Stimulated activated CD8-positive, alpha-beta memory T cell treated with anti-CD3 and anti-CD28 coated beads, Interleukin-4, amount 100 ng/mL, for 24 hours (primary cell): ENCODE results near the gene CHMP2A.
"Not testable (repeated sequence)": the region's sequence is repeated elsewhere in the genome, so short reads cannot be mapped to it uniquely, and the experiment has no call there.

Experiments used
- DNase-seq: peaks from one replicate; pipeline ENCODE4 v3.0.0-alpha.2; 2020; ENCODE audit warnings: low read depth

Gene CHMP2A

DNA sequence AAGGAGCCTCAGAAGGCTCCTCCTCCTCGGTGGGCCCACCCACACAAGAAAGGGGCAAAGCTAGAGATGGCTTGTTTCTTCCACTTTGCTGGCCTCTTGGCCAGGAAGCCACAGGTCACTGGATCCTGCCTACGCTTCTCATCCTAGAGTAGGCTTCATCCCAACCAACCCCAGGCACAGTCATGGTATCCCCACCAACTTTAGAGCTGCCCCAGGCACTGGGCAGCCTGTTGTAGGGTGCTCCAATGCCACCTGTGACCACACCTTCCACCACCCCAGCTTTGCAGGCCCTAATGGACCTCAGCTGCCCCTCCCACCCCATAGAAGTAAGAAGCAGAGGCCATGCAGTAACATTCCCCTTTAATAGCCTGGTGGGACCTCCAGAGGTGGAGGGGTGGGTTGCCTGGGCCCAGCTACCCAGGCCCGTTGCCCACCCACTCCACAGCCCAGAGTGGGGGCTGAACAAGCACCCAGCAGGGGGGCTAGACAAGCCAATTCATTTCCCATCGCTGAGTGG lies 522 bp upstream of the CHMP2A start:
- no peak for DNase-seq

GRCh38 chr19:58553799-58554493 lies 959 bp downstream of the CHMP2A start:
- DNase-seq: no peak

DNA sequence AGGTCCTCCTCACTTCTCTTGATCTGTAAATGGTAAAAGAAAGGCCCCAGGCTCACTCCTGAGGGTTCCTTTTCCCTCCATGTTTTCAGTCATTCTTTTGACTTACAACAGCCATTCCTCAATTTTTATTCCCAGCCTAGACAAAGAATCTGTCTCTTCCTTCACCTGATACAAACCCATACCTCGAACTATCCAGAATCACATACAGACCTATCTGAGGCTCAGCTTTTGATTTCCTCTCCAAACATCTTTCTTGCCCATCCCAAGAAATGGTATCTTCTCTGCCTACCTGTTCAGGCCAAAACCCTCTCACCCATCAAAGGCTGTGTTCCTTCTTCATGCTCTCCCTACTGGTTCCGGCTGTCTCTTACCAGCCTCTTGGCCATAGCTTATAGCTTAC lies 2.2 kb downstream of the CHMP2A start:
- no peak for DNase-seq

DNA sequence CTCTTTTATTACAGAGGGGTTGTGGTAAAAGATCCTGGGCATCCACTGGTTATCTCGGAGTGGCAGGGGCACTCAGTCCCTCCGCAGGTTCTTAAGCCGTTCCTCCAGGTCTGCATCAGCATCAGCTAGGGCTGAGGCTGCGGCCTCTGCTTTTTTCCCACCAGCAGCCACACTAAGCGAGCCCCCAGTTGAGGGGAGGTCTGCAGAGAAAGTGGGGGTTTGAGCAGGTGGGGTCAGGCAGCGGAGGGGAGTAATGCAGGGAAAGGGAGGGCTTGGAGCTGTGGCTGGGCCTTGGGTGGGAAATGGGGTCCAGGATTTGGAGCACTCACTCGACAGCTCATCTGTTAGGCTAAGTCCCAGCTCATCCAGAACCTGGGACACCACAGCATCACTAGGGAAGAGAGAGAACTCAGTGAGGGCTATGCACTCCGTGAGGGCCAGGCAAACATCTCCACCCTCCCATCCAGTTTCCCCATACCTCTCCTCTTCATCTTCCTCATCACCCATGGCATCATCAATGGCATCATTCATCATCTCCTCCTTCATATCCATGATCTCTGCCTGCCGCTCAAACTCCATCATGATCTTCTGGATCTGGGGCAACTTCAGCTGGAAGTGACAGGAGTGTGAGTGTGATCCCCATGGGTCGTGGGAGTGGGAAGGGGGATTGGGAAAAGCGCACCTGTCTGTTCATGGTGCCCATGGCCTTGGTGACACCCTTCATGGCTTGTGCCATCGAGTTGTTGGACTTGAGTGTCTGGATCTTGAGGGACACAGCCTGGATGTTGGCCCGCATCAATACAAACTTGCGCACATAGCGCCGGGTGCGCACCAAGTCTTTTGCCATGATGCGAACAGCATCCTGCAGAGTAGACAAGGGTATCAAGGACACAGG lies 3.1 kb downstream of the CHMP2A start:
- no peak for DNase-seq

- no peak for DNase-seq
Observed at GRCh38 chr19:58551123-58551497, 3.8 kb downstream of the CHMP2A start.

DNA sequence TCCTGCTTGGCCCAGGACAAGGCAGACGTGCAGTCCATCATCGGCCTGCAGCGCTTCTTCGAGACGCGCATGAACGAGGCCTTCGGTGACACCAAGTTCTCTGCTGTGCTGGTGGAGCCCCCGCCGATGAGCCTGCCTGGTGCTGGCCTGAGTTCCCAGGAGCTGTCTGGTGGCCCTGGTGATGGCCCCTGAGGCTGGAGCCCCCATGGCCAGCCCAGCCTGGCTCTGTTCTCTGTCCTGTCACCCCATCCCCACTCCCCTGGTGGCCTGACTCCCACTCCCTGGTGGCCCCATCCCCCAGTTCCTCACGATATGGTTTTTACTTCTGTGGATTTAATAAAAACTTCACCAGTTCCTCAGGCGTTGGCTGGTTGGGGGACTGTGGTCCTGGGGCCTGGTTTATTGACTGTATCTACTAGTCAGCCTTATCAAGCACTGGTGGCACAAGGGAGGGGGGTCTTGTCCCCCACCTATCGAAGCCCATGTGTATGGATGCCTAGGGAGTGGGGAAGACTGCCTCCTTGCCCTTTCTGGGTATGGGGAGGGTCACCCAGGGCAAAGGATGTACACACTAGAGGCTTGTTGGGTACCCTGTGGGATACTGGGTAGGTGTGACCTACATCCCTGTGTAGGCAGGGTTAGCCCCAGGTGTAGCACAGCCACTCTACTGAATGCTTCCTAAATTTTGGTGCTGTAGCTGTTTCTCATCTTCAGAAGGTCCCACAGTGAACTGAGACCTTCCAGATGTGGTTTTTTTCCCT lies 4.4 kb downstream of the CHMP2A start:
- no peak for DNase-seq

DNA sequence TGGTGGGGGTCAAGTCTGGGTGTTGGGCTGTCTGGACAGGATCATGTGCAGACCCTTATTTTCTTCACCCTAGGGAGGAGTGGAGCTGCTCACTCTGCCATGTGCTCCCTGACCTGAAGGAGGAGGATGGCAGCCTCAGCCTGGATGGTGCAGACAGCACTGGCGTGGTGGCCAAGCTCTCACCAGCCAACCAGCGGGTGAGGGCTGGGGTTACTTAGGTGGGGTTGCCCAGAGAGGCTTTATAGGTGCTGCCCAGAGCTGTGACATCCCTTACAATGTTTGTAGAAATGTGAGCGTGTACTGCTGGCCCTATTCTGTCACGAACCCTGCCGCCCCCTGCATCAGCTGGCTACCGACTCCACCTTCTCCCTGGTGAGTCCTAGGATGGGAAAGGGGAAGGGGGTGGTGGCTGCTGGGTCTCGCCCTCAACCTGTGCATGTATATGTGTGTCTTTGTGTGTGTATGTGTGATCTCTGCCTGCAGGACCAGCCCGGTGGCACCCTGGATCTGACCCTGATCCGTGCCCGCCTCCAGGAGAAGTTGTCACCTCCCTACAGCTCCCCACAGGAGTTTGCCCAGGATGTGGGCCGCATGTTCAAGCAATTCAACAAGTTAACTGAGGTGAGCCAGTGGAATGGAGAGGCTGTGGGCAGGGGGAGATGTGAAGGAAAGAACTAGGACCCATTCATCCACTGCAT lies 5.1 kb downstream of the CHMP2A start:
- no peak for DNase-seq

- DNase-seq: no peak
Observed at GRCh38 chr19:58548859-58549663, 5.8 kb downstream of the CHMP2A start.

GRCh38 chr19:58547323-58548312 lies 7.3 kb downstream of the CHMP2A start:
- DNase-seq: no peak

DNA sequence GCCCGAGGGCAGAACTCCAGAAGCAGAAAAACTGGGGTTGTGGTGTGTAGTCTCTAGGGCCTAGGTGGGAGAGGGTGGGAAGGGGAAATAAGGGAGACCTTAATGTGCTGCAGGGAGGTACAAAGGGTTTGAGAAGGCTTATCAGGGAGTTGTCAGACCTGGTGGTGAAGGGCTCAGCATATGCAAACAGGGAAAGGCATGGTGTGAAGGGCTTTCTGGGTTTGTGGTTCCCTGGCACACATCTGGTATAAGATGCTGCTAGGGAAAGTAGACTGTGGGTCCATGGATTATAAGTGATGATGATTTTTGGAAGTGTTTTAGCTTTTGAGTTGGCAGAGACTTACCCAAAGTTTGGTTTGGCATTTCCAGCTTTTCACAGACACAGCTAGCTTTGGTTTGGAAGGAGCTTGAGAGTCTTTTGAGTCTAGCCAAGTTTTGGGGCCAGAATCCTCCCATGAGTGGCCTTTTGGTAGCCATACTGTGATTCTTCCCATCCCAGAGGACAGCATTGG lies 8.8 kb downstream of the CHMP2A start:
- DNase-seq: no peak

GRCh38 chr19:58545286-58546018 lies 9.5 kb downstream of the CHMP2A start:
- DNase-seq: no peak

DNA sequence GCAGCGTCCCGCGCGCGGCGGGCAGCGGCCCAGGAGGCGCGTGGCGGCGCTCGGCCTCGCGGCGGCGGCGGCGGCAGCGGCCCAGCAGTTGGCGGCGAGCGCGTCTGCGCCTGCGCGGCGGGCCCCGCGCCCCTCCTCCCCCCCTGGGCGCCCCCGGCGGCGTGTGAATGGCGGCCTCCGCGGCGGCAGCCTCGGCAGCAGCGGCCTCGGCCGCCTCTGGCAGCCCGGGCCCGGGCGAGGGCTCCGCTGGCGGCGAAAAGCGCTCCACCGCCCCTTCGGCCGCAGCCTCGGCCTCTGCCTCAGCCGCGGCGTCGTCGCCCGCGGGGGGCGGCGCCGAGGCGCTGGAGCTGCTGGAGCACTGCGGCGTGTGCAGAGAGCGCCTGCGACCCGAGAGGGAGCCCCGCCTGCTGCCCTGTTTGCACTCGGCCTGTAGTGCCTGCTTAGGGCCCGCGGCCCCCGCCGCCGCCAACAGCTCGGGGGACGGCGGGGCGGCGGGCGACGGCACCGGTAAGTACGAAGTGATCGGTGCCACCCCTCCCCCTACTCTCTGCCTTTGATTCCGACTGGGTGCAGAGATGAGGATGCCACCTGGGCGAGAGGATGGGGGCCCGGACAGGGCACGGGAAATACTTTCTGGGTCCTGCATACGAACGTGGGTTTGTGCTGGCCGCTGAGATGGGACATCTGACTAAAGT lies 10.2 kb downstream of the CHMP2A start:
- peak; percentile 63 for DNase-seq

DNA sequence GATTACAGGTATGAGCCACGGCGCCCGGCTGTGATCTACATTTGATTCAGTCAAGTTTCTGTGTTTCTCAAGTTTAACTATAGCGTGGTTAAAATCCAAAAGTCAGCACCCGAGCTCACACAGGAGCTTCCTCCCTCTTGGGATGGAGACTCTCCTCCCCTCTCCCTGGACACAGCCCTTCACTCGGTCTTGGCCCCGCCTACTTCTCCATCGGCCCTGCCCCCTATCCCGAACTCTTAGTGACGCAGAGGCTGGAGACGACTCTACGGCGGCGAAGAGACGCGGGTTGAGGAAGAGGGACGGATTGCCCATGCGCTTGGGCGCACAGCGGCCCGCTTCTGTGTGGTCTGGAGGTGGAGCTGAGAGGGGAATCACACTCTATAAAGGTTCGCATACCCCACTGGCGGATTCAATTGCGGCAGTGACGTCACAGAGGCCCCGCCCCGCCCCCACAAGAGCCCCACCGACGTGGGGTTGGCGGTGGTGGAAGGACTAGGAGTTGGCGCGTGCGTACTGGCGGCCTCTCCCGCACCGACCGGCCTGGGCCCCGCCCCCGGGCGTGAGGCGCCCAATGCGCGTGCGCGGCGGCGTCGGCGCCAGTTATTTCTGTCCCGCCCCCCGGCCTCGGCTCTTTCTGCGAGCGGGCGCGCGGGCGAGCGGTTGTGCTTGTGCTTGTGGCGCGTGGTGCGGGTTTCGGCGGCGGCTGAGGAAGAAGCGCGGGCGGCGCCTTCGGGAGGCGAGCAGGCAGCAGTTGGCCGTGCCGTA lies 10.9 kb downstream of the CHMP2A start, which contains the start of gene TRIM28:
Gene TRIM28, plus strand, starts transcription at position 239 of the 765 bp plus-strand sequence. CDS start 694 bp downstream, outside the sequence.
- peak; percentile 100 for DNase-seq

- DNase-seq: not testable (repeated sequence)
Observed at GRCh38 chr19:58542641-58543372, 12.1 kb downstream of the CHMP2A start.

DNA sequence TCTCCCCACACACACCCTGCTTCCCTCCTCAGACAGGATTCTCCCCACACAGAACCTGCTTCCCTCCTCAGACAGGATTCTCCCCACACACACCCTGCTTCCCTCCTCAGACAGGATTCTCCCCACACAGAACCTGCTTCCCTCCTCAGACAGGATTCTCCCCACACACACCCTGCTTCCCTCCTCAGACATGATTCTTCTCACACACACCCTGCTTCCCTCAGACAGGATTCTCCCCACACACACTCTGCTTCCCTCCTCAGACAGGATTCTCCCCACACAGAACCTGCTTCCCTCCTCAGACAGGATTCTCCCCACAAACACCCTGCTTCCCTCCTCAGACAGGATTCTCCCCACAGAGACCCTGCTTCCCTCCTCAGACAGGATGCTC lies 15.7 kb downstream of the CHMP2A start:
- DNase-seq: not testable (repeated sequence)
